Kidney (tissue), 14 donors: Measurements from ENCODE around the gene DCHS2. TPM values are rescaled to one million over a fixed set of nuclear protein-coding genes. Genes with fewer than 3 reads are reported as not detected.

ENCODE experiments used
- DNase-seq, 5 donors: peaks; one replicate each; pipeline ENCODE4 v3.0.0-alpha.2; 2013 to 2020
- FAIRE-seq: peaks from 2 replicates; lab custom pipeline; 2012; peaks lifted over from hg19 to GRCh38; lab: Jason Lieb, UNC
- H3K27ac ChIP-seq, 2 donors: one replicate each; pipeline ENCODE4 v1.7.0; 2013; ENCODE audit warnings: low read depth in 2 of 2, low read length in 2 of 2, inconsistent platforms in 1 of 2
- H3K27me3 ChIP-seq: one replicate; pipeline ENCODE4 v1.7.1; 2013; ENCODE audit warnings: low read length, inconsistent platforms; ENCODE audit not compliant: control insufficient read depth, insufficient read depth
- H3K36me3 ChIP-seq, 3 donors: one replicate each; pipeline versions ENCODE4 v1.7.0 to v1.7.1; 2013; ENCODE audit warnings: low read length in 3 of 3, control low read depth in 1 of 3, inconsistent platforms in 1 of 3; ENCODE audit not compliant: insufficient read depth in 3 of 3, control insufficient read depth in 2 of 3
- H3K4me1 ChIP-seq, 3 donors: one replicate each; pipeline versions ENCODE4 v1.7.0 to v1.7.1; 2013; ENCODE audit warnings: low read length in 3 of 3, inconsistent platforms in 1 of 3, low read depth in 1 of 3; ENCODE audit not compliant: control insufficient read depth in 2 of 3, insufficient read depth in 2 of 3
- H3K4me3 ChIP-seq, 3 donors: one replicate each; pipeline versions ENCODE4 v1.7.0 to v1.8.1; 2013; ENCODE audit warnings: low read length in 3 of 3, control low read depth in 1 of 3, inconsistent platforms in 1 of 3
- H3K9ac ChIP-seq, 3 donors: one replicate each; pipeline versions ENCODE4 v1.7.0 to v1.7.1; 2013; ENCODE audit warnings: low read length in 3 of 3, control low read depth in 1 of 3, inconsistent platforms in 1 of 3
- H3K9me3 ChIP-seq, 3 donors: one replicate each; pipeline versions ENCODE4 v1.7.0 to v1.7.1; 2013; ENCODE audit warnings: low read length in 3 of 3, control low read depth in 1 of 3, inconsistent platforms in 1 of 3; ENCODE audit not compliant: control insufficient read depth in 2 of 3, insufficient read depth in 1 of 3
- intact Hi-C: fragments of 100-400 bp; cut with DNase I; formaldehyde crosslinking; loops from one replicate; pipeline ENCODE4 v1.11.1; 2022
- polyA plus RNA-seq: library from polyadenylated mRNA; stranded (reverse); fragments of 350-450 nt; fragmentation: Illumina TruSeq; extraction: RNeasy Lipid Tissue Mini Kit (QIAGEN cat#74804); gene quantifications from one replicate; pipeline ENCODE4 v1.2.3, GENCODE V29; 2014; ENCODE audit warnings: low read depth, low replicate concordance; ENCODE audit not compliant: insufficient read depth
- total RNA-seq: library from RNA; stranded (reverse); fragmentation: NEBNext Ultra II Directional; extraction: Animal tissue kit (Norgen Biotek cat#: 25700); gene quantifications from one replicate; pipeline ENCODE4 v1.2.1, GENCODE V29; 2021
- TF ChIP-seq, protein P1 (sequence below): IDR thresholded peaks from 3 replicates; pipeline ENCODE4 v1.5.1; 2012; ENCODE audit warnings: mild to moderate bottlenecking, moderate library complexity, borderline replicate concordance; ENCODE audit not compliant: insufficient read depth; ENCODE audit errors: extremely low read depth
- donor health status: control.
- donor health status: control.
- donor health status: control.
- donor health status: control.
- donor health status: control.
- donor health status: DM: yes; HTN: yes; CAD: no.
- donor health status: Normal renal cell carcinoma (clear cell type).

DCHS2 gene
- total and polyA plus RNA-seq, 2 donors from 2014 or later = 0.47 TPM; not detected in 1

DNA sequence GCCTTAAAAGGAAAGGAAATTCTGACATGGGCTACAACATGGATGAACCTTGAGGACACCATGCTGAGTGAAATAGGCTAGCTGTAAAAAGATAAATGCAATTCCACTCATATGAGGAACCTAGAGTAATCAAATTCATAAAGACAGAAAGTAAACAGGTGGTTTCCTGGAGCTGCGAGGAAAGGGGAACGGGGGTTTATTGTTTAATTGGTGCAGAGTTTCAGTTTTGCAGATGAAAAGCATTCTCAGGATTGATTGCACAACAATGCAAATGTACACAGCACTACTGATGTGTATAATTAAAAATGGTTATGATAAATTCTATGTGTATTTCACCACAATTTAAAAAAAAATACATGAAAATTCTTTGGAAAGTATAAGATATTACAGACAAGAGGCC lies 34.6 kb upstream of the DCHS2 start:
- no peak overlapping the region for H3K27ac ChIP-seq
- FAIRE-seq = no peak
- H3K9ac ChIP-seq = no peak overlapping the region
- H3K9me3 ChIP-seq = no peaks in the 10 kb centered on the region
- no peak for DNase-seq
- intact Hi-C loops = no loop called here
- H3K27me3 ChIP-seq = no peaks in the 10 kb centered on the region
- H3K36me3 ChIP-seq = no peaks in the 10 kb centered on the region
- TF ChIP-seq, protein P1, sequence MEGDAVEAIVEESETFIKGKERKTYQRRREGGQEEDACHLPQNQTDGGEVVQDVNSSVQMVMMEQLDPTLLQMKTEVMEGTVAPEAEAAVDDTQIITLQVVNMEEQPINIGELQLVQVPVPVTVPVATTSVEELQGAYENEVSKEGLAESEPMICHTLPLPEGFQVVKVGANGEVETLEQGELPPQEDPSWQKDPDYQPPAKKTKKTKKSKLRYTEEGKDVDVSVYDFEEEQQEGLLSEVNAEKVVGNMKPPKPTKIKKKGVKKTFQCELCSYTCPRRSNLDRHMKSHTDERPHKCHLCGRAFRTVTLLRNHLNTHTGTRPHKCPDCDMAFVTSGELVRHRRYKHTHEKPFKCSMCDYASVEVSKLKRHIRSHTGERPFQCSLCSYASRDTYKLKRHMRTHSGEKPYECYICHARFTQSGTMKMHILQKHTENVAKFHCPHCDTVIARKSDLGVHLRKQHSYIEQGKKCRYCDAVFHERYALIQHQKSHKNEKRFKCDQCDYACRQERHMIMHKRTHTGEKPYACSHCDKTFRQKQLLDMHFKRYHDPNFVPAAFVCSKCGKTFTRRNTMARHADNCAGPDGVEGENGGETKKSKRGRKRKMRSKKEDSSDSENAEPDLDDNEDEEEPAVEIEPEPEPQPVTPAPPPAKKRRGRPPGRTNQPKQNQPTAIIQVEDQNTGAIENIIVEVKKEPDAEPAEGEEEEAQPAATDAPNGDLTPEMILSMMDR = no peak
- H3K4me1 ChIP-seq = no peaks in the 10 kb centered on the region
- H3K4me3 ChIP-seq = no peak overlapping the region

DNA sequence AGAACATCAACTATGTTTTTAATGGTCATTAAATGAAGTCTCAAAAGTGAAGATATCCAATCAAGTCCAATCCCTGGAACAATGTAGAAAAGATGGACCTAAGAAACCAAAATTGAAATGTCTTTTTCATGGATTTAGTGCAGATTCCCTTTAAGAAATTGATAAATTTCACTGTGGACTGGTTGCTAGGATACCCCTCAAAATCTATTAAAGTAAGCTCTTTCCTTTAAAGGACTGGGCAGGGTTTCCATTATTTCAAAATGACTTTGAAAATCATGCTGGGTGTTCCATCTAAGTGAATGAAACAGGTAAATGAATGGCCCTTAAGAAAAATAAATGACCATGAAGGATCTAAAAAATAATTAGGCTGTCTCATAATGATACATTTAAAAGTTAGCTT lies 30.0 kb upstream of the DCHS2 start:
- TF ChIP-seq, protein P1 = no peak
- Histone ChIP-seq H3K4me3 (no peak overlapping the region), H3K27ac (no peak overlapping the region), H3K9me3 (no peaks in the 10 kb centered on the region), H3K9ac (no peak overlapping the region), H3K4me1 (no peaks in the 10 kb centered on the region), H3K27me3 (no peaks in the 10 kb centered on the region), H3K36me3 (no peaks in the 10 kb centered on the region)
- intact Hi-C loops = no loop called here
- FAIRE-seq = no peak
- DNase-seq = no peak

DNA sequence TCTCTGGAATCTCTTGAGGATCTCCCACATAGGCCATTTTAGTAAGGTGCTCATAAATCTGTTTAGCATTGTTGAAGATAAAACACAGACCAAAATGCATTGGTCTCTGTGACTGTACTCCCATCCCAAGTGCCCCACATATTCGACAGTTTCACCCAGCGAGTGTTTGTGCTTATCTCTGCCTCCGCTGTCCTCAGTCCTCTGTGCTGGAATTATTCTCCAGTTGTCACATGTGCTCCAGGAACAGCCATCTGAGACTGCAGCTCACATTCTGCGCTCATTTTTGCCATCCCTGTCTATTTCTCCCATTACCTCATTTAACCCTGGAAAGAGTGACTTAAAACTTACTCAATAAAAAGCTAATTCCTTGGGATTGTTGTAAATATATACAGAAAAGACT lies 27.6 kb upstream of the DCHS2 start:
- H3K9me3 ChIP-seq = no peaks in the 10 kb centered on the region
- DNase-seq (no peak), FAIRE-seq (no peak)
- H3K4me3 ChIP-seq = no peak overlapping the region
- intact Hi-C loops = no loop called here
- no peaks in the 10 kb centered on the region for H3K4me1 ChIP-seq
- no peak overlapping the region for H3K9ac ChIP-seq
- TF ChIP-seq, protein P1 = no peak
- no peaks in the 10 kb centered on the region for H3K36me3 ChIP-seq
- H3K27ac ChIP-seq = no peak overlapping the region
- H3K27me3 ChIP-seq = no peaks in the 10 kb centered on the region

DNA sequence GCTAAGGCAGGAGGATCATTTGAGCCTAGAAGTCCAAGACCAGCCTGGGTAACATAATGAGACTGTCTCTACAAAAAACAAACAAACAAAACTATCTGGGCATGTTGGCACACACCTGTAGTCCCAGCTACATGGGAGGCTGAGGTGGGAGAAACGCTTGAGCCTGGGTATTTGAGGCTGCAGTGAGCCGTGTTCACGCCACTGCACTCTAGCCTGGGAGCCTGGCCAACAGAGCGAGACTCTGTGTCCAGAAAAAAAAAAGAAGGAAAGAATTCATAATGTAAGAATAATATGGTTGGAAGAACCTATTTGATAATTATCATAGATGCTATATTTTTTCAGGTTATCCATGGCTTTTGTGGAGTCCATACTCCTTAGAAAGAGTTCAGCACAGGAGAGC lies 26.0 kb upstream of the DCHS2 start:
- Histone ChIP-seq H3K27ac (no peak overlapping the region), H3K36me3 (no peaks in the 10 kb centered on the region)
- no peak for FAIRE-seq

More for the DNA sequence above, 26.0 kb upstream of the DCHS2 start:
- intact Hi-C loops = no loop called here
- H3K4me1 ChIP-seq = peaks cover 0 to 3% (median 0%) of the 10 kb centered on the region in 3 donors
- H3K9ac ChIP-seq = no peak overlapping the region
- no peaks in the 10 kb centered on the region for H3K9me3 ChIP-seq
- no peaks in the 10 kb centered on the region for H3K27me3 ChIP-seq
- H3K4me3 ChIP-seq = no peak overlapping the region
- TF ChIP-seq, protein P1 = no peak
- DNase-seq = no peak
